ENCODE measurements around the gene TRAK1. TPM values are rescaled to one million over a fixed set of nuclear protein-coding genes. Genes with fewer than 3 reads are reported as not detected.

The TRAK1 gene
- polyA plus RNA-seq, 3 donors = 6.6 to 40.8 (median 7.0) TPM

GRCh38 chr3:42134867-42135464, 43.8 kb downstream of the TRAK1 start:
- H3K4me3 ChIP-seq (replicated peaks in 1 of 3; ENCODE audit: low read depth in 2 of 3, low read length in 3 of 3) = no peak overlapping the region
- peaks cover 24% of the 10 kb centered on the region for H3K79me2 ChIP-seq (ENCODE audit: insufficient read depth, low read length)
- Mint-ChIP-seq H3K27me3 (ENCODE audit: low read depth in 3 of 3) (peaks cover 0 to 2% (median 0%) of the 10 kb centered on the region in 3 donors), H3K4me3 (no peak overlapping the region), H3K36me3 (peaks cover 32 to 37% of the 10 kb centered on the region in 2 donors), H3K27ac (peak overlapping the region in 2 of 7 donors; percentile 3 to 33), H3K9me3 (no peaks in the 10 kb centered on the region), H3K4me1 (no peaks in the 10 kb centered on the region)
- H3K27me3 ChIP-seq (ENCODE audit: control insufficient read depth in 2 of 2, insufficient read depth in 2 of 2, low read length in 2 of 2) = no peaks in the 10 kb centered on the region
- WGBS (ENCODE audit: insufficient coverage) = no CpG with 5 or more reads among the region's 3 CpGs
- no peak overlapping the region for H3K9ac ChIP-seq (ENCODE audit: insufficient read depth, low read length, poor library complexity, severe bottlenecking)
- H3K9me3 ChIP-seq (replicated peaks in 1 of 2; ENCODE audit: control insufficient read depth in 1 of 2, insufficient read depth in 1 of 2, low read length in 2 of 2) = no peaks in the 10 kb centered on the region
- no peak for DNase-seq
- TF ChIP-seq CTCF (IDR thresholded peaks at IDR 0.05) = no peak
- no peak overlapping the region for H3K4me2 ChIP-seq (replicated peaks; ENCODE audit: extremely low read depth, low read length, poor library complexity, severe bottlenecking)
- intact Hi-C loops (cut with micrococcal nuclease) = no loop called here
- H3K27ac ChIP-seq (ENCODE audit: low read depth in 1 of 2, low read length in 2 of 2) = no peak overlapping the region
- H3K4me1 ChIP-seq (ENCODE audit: control insufficient read depth in 1 of 2, insufficient read depth in 2 of 2, low read length in 2 of 2) = no peaks in the 10 kb centered on the region
- peaks cover 74% of the 10 kb centered on the region for H4K20me1 ChIP-seq (ENCODE audit: insufficient read depth, low read length)
- H3K36me3 ChIP-seq (replicated peaks in 1 of 2; ENCODE audit: control insufficient read depth in 1 of 2, insufficient read depth in 2 of 2, low read length in 2 of 2) = peaks cover 8 to 27% of the 10 kb centered on the region in 2 donors
- no peak overlapping the region for H2AFZ ChIP-seq (ENCODE audit: insufficient read depth, low read depth, low read length, poor library complexity, severe bottlenecking)

- no peak for DNase-seq
- H3K79me2 ChIP-seq (ENCODE audit: insufficient read depth, low read length) = peaks cover 26% of the 10 kb centered on the region
- Mint-ChIP-seq H3K36me3 (peaks cover 15 to 36% of the 10 kb centered on the region in 2 donors), H3K4me1 (no peaks in the 10 kb centered on the region), H3K9me3 (no peaks in the 10 kb centered on the region), H3K4me3 (no peak overlapping the region), H3K27me3 (ENCODE audit: low read depth in 3 of 3) (no peaks in the 10 kb centered on the region), H3K27ac (peak overlapping the region in 1 of 7 donors; percentile 84)
- TF ChIP-seq CTCF (IDR thresholded peaks at IDR 0.05) = no peak
- no peak overlapping the region for H3K4me2 ChIP-seq (replicated peaks; ENCODE audit: extremely low read depth, low read length, poor library complexity, severe bottlenecking)
- no peak overlapping the region for H2AFZ ChIP-seq (ENCODE audit: insufficient read depth, low read depth, low read length, poor library complexity, severe bottlenecking)
- no peaks in the 10 kb centered on the region for H3K4me1 ChIP-seq (ENCODE audit: control insufficient read depth in 1 of 2, insufficient read depth in 2 of 2, low read length in 2 of 2)
- no peaks in the 10 kb centered on the region for H3K9me3 ChIP-seq (replicated peaks in 1 of 2; ENCODE audit: control insufficient read depth in 1 of 2, insufficient read depth in 1 of 2, low read length in 2 of 2)
- H3K36me3 ChIP-seq (replicated peaks in 1 of 2; ENCODE audit: control insufficient read depth in 1 of 2, insufficient read depth in 2 of 2, low read length in 2 of 2) = peaks cover 6 to 14% of the 10 kb centered on the region in 2 donors
- 98% methylated on average over 7 of the region's 16 CpGs for WGBS (ENCODE audit: insufficient coverage)
- no peak overlapping the region for H3K9ac ChIP-seq (ENCODE audit: insufficient read depth, low read length, poor library complexity, severe bottlenecking)
- H4K20me1 ChIP-seq (ENCODE audit: insufficient read depth, low read length) = peaks cover 89% of the 10 kb centered on the region
- no peaks in the 10 kb centered on the region for H3K27me3 ChIP-seq (ENCODE audit: control insufficient read depth in 2 of 2, insufficient read depth in 2 of 2, low read length in 2 of 2)
- H3K4me3 ChIP-seq (replicated peaks in 1 of 3; ENCODE audit: low read depth in 2 of 3, low read length in 3 of 3) = no peak overlapping the region
- no peak overlapping the region for H3K27ac ChIP-seq (ENCODE audit: low read depth in 1 of 2, low read length in 2 of 2)
- intact Hi-C loops (cut with micrococcal nuclease) = no loop called here
Measured at GRCh38 chr3:42139621-42140453, 48.7 kb downstream of the TRAK1 start.

All from CD14-positive monocyte (primary cell).